ENCODE results near the gene WDR26.

DNA sequence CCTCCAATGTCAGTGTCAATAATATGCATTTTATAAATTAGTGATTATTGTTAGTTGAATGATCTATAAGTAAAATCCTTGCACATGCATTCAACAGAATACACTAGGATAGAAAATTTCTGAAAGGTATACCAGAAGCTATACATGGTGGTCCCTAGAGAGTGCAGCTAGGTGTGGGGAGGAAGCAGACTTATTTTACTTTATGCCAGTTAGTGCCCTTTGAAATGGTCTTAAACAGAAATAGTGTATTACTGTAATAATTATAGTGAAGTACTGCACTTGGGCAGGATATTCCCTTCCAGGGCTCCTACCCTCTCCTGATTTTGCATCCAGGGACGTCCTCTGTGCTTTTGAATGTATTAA is 23.2 kb upstream of the WDR26 start:
- TF ChIP-seq TOX (CRISPR knock-in tag; IDR thresholded peaks at IDR 0.05; ENCODE audit: borderline replicate concordance) (no peak), TCF4 (CRISPR knock-in tag; IDR thresholded peaks at IDR 0.05; ENCODE audit: borderline replicate concordance) (no peak), GLIS3 (CRISPR knock-in tag; IDR thresholded peaks at IDR 0.05) (no peak), CSDC2 (CRISPR knock-in tag; IDR thresholded peaks at IDR 0.05) (no peak), BACH2 (CRISPR knock-in tag; IDR thresholded peaks at IDR 0.05; ENCODE audit: borderline replicate concordance) (no peak), ARNTL (CRISPR knock-in tag; IDR thresholded peaks at IDR 0.05; ENCODE audit: borderline replicate concordance, low read depth) (no peak), RARB (CRISPR knock-in tag; IDR thresholded peaks at IDR 0.05) (no peak), ZNF70 (CRISPR knock-in tag; IDR thresholded peaks at IDR 0.05) (no peak), ZNF8 (CRISPR knock-in tag; IDR thresholded peaks at IDR 0.05) (no peak)
- TF ChIP-seq, protein P1, sequence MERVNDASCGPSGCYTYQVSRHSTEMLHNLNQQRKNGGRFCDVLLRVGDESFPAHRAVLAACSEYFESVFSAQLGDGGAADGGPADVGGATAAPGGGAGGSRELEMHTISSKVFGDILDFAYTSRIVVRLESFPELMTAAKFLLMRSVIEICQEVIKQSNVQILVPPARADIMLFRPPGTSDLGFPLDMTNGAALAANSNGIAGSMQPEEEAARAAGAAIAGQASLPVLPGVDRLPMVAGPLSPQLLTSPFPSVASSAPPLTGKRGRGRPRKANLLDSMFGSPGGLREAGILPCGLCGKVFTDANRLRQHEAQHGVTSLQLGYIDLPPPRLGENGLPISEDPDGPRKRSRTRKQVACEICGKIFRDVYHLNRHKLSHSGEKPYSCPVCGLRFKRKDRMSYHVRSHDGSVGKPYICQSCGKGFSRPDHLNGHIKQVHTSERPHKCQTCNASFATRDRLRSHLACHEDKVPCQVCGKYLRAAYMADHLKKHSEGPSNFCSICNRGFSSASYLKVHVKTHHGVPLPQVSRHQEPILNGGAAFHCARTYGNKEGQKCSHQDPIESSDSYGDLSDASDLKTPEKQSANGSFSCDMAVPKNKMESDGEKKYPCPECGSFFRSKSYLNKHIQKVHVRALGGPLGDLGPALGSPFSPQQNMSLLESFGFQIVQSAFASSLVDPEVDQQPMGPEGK (CRISPR knock-in tag; IDR thresholded peaks at IDR 0.05; ENCODE audit: borderline replicate concordance) = no peak
- TF ChIP-seq, protein P2, sequence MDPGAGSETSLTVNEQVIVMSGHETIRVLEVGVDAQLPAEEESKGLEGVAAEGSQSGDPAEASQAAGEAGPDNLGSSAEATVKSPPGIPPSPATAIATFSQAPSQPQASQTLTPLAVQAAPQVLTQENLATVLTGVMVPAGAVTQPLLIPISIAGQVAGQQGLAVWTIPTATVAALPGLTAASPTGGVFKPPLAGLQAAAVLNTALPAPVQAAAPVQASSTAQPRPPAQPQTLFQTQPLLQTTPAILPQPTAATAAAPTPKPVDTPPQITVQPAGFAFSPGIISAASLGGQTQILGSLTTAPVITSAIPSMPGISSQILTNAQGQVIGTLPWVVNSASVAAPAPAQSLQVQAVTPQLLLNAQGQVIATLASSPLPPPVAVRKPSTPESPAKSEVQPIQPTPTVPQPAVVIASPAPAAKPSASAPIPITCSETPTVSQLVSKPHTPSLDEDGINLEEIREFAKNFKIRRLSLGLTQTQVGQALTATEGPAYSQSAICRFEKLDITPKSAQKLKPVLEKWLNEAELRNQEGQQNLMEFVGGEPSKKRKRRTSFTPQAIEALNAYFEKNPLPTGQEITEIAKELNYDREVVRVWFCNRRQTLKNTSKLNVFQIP (CRISPR knock-in tag; IDR thresholded peaks at IDR 0.05; ENCODE audit: borderline replicate concordance, low read depth) = no peak
- TF ChIP-seq, protein P3, sequence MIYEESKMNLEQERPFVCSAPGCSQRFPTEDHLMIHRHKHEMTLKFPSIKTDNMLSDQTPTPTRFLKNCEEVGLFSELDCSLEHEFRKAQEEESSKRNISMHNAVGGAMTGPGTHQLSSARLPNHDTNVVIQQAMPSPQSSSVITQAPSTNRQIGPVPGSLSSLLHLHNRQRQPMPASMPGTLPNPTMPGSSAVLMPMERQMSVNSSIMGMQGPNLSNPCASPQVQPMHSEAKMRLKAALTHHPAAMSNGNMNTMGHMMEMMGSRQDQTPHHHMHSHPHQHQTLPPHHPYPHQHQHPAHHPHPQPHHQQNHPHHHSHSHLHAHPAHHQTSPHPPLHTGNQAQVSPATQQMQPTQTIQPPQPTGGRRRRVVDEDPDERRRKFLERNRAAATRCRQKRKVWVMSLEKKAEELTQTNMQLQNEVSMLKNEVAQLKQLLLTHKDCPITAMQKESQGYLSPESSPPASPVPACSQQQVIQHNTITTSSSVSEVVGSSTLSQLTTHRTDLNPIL (CRISPR knock-in tag; IDR thresholded peaks at IDR 0.05; ENCODE audit: low read depth) = no peak

Data from SK-N-SH treated with all-trans-retinoic acid at 6 μM for 48 hours (cell line).